Urinary bladder (tissue), 4 donors: ENCODE data around the gene ACSM6. TPM values are rescaled to one million over a fixed set of nuclear protein-coding genes. Genes with fewer than 3 reads are reported as not detected.

Experiments
- DNase-seq: peaks from one replicate; pipeline ENCODE4 v3.0.0-alpha.2; 2015; ENCODE audit errors: extremely low spot score
- H3K27ac ChIP-seq: one replicate; pipeline ENCODE4 v1.5.1; 2013; ENCODE audit warnings: low read depth, mild to moderate bottlenecking, moderate library complexity
- H3K36me3 ChIP-seq: one replicate; pipeline ENCODE4 v1.6.1; 2013; ENCODE audit warnings: mild to moderate bottlenecking, moderate library complexity; ENCODE audit not compliant: insufficient read depth
- H3K4me1 ChIP-seq: one replicate; pipeline ENCODE4 v1.6.1; 2013; ENCODE audit warnings: mild to moderate bottlenecking, moderate library complexity; ENCODE audit not compliant: insufficient read depth
- H3K4me3 ChIP-seq: one replicate; pipeline ENCODE4 v1.5.1; 2013; ENCODE audit warnings: low read depth, low read length
- WGBS: extraction: QIAGEN DNeasy Blood & Tissue Kit; methylation state at CpG from one replicate; pipeline ENCODE4 v1.1.7; 2013; 5-methylcytosine and 5-hydroxymethylcytosine counted together
- polyA plus RNA-seq: library from polyadenylated mRNA; stranded (reverse); fragments of 200-250 nt; gene quantifications from one replicate; pipeline ENCODE4 v1.2.3, GENCODE V29; 2013
- total RNA-seq: library from RNA; depleted of rRNA; stranded (reverse); fragments of >200 nt; gene quantifications from one replicate; pipeline ENCODE4 v1.2.3, GENCODE V29; 2014
- donor health status: healthy with polysubstance abuse.
- donor health status: healthy.

Gene ACSM6
- total and polyA plus RNA-seq, 2 donors: 0.42 to 0.48 TPM

GRCh38 chr10:95260909-95261552, 67.0 kb downstream of the ACSM6 start:
- 73% methylated on average over 4 of the region's 4 CpGs for WGBS
- DNase-seq: no peak
- Histone ChIP-seq H3K4me3 (no peak overlapping the region), H3K36me3 (peaks cover 2% of the 10 kb centered on the region), H3K27ac (no peak overlapping the region), H3K4me1 (no peaks in the 10 kb centered on the region)

- peaks cover 2% of the 10 kb centered on the region for H3K36me3 ChIP-seq
- 96% methylated on average over 3 of the region's 3 CpGs for whole genome bisulfite sequencing
- H3K4me1 ChIP-seq: no peaks in the 10 kb centered on the region
- H3K27ac ChIP-seq: no peak overlapping the region
- DNase-seq: no peak
- H3K4me3 ChIP-seq: no peak overlapping the region
Measured at GRCh38 chr10:95261926-95262325, 67.9 kb downstream of the ACSM6 start.

GRCh38 chr10:95262763-95263518, 68.9 kb downstream of the ACSM6 start:
- Histone ChIP-seq H3K27ac (peak overlapping the region; percentile 27), H3K4me1 (no peaks in the 10 kb centered on the region), H3K4me3 (no peak overlapping the region), H3K36me3 (no peaks in the 10 kb centered on the region)
- no peak for DNase-seq
- 71% methylated on average over 5 of the region's 5 CpGs for WGBS

- DNase-seq: no peak
- peak overlapping the region; percentile 55 for H3K27ac ChIP-seq
- H3K4me3 ChIP-seq: no peak overlapping the region
- WGBS: 79% methylated on average over 7 of the region's 7 CpGs
- no peaks in the 10 kb centered on the region for H3K4me1 ChIP-seq
- H3K36me3 ChIP-seq: no peaks in the 10 kb centered on the region
Measured at GRCh38 chr10:95263864-95264226, 69.8 kb downstream of the ACSM6 start.

- peak overlapping the region; percentile 28 for H3K27ac ChIP-seq
- 75% methylated on average over 6 of the region's 6 CpGs for WGBS
- no peaks in the 10 kb centered on the region for H3K36me3 ChIP-seq
- H3K4me1 ChIP-seq: no peaks in the 10 kb centered on the region
- DNase-seq: no peak
- H3K4me3 ChIP-seq: no peak overlapping the region
Measured at GRCh38 chr10:95264227-95265051, 70.4 kb downstream of the ACSM6 start.

GRCh38 chr10:95265572-95265971, 71.5 kb downstream of the ACSM6 start:
- Histone ChIP-seq H3K4me3 (no peak overlapping the region), H3K27ac (no peak overlapping the region), H3K4me1 (no peaks in the 10 kb centered on the region), H3K36me3 (no peaks in the 10 kb centered on the region)
- WGBS: 97% methylated on average over 8 of the region's 8 CpGs
- DNase-seq: no peak

- no peaks in the 10 kb centered on the region for H3K4me1 ChIP-seq
- H3K4me3 ChIP-seq: no peak overlapping the region
- 17% methylated on average over 1 of the region's 1 CpG for WGBS
- peak; percentile 82 for DNase-seq
- no peaks in the 10 kb centered on the region for H3K36me3 ChIP-seq
- H3K27ac ChIP-seq: peak overlapping the region; percentile 67
Measured at GRCh38 chr10:95266674-95267095, 72.6 kb downstream of the ACSM6 start.

GRCh38 chr10:95267251-95267650, 73.2 kb downstream of the ACSM6 start:
- no peak for DNase-seq
- Histone ChIP-seq H3K4me1 (no peaks in the 10 kb centered on the region), H3K4me3 (no peak overlapping the region), H3K36me3 (no peaks in the 10 kb centered on the region), H3K27ac (no peak overlapping the region)
- 93% methylated on average over 3 of the region's 3 CpGs for WGBS

- Histone ChIP-seq H3K27ac (no peak overlapping the region), H3K4me1 (no peaks in the 10 kb centered on the region), H3K4me3 (no peak overlapping the region), H3K36me3 (no peaks in the 10 kb centered on the region)
- DNase-seq: no peak
- 45% methylated on average over 12 of the region's 12 CpGs for WGBS
Measured at GRCh38 chr10:95268438-95268837, 74.4 kb downstream of the ACSM6 start.

- Histone ChIP-seq H3K36me3 (no peaks in the 10 kb centered on the region), H3K27ac (peak overlapping the region; percentile 95), H3K4me3 (no peak overlapping the region), H3K4me1 (peaks cover 2% of the 10 kb centered on the region)
- DNase-seq: no peak
- WGBS: 29% methylated on average over 13 of the region's 13 CpGs
Measured at GRCh38 chr10:95273393-95274312, 79.6 kb downstream of the ACSM6 start.

- Histone ChIP-seq H3K27ac (peak overlapping the region; percentile 71), H3K4me3 (no peak overlapping the region), H3K36me3 (no peaks in the 10 kb centered on the region), H3K4me1 (peaks cover 2% of the 10 kb centered on the region)
- DNase-seq: no peak
- WGBS: 41% methylated on average over 1 of the region's 1 CpG
Measured at GRCh38 chr10:95275726-95276366, 81.8 kb downstream of the ACSM6 start.

- no peaks in the 10 kb centered on the region for H3K36me3 ChIP-seq
- H3K4me1 ChIP-seq: peaks cover 4% of the 10 kb centered on the region
- H3K27ac ChIP-seq: peak overlapping the region; percentile 71
- no peak overlapping the region for H3K4me3 ChIP-seq
- 84% methylated on average over 8 of the region's 8 CpGs for WGBS
- no peak for DNase-seq
Measured at GRCh38 chr10:95276367-95277200, 82.5 kb downstream of the ACSM6 start.
